Subcutaneous adipose tissue (tissue), 4 donors: Measurements from ENCODE around the gene PRRC2B. TPM values are rescaled to one million over a fixed set of nuclear protein-coding genes. Genes with fewer than 3 reads are reported as not detected.

ENCODE experiments used
- CTCF ChIP-seq: fragments of 450-650 bp; IDR thresholded peaks from one replicate; pipeline ENCODE4 v1.5.1; 2016; ENCODE audit warnings: low read depth, mild to moderate bottlenecking, control low read depth, antibody characterized with exemption, moderate library complexity
- total RNA-seq, 4 donors: library from RNA; depleted of rRNA; stranded (reverse); fragments of >200 nt; gene quantifications; one replicate each; pipeline ENCODE4 v1.1.0, GENCODE V29; 2016

The PRRC2B gene
- total RNA-seq, 4 donors from 2014 or later = 59.0 to 138 (median 81.8) TPM

GRCh38 chr9:131418143-131419025 is 24.5 kb downstream of the PRRC2B start:
- TF ChIP-seq CTCF = no peak

DNA sequence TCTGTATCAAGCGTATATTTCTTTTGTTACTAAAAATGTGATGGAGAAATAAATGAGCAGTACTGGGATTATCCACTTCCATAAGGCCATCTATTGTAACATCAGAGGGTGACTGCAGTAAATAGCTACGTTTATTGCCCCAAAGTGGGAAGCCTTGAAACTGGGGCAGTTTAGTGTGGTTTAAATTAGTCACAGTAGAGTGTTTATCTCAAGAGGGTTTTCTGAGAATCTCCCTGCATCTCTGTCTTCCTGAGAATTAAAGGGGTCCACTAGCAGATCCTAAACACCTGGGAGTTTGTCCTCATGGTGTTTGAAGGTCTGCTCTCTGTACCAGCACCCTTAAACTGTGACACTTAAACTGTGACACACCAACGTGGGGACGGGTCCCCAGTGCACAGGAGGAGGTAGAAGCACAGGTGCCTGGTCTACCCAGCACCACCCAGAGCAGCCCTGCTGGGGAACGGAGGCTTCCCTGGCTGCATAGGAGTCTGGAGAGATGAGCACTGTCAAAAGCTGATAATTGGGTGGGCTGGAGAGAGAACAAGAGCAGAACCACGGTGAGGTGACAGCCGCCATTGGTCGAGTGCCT is 25.2 kb downstream of the PRRC2B start:
- no peak for TF ChIP-seq CTCF

DNA sequence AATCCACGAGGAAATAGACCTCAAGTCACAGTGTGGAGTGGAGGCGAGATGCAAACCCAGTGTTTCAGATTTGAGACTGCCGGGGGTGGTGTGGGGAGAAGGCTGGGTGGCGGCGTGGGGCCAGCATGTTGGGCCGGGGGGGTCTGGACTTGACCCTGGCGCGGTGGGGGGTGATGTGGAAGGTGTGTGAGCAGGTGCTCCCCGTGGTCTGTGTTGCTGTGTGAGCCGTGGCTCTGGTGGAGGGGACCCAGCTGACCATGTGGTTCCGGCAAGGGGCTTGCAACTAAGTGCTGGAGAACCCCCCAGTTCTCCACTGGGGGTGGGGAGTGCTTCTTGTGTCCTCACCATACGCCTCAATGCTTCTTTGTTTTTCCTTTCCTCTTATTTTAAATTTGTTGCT is 25.8 kb downstream of the PRRC2B start:
- TF ChIP-seq CTCF = no peak

DNA sequence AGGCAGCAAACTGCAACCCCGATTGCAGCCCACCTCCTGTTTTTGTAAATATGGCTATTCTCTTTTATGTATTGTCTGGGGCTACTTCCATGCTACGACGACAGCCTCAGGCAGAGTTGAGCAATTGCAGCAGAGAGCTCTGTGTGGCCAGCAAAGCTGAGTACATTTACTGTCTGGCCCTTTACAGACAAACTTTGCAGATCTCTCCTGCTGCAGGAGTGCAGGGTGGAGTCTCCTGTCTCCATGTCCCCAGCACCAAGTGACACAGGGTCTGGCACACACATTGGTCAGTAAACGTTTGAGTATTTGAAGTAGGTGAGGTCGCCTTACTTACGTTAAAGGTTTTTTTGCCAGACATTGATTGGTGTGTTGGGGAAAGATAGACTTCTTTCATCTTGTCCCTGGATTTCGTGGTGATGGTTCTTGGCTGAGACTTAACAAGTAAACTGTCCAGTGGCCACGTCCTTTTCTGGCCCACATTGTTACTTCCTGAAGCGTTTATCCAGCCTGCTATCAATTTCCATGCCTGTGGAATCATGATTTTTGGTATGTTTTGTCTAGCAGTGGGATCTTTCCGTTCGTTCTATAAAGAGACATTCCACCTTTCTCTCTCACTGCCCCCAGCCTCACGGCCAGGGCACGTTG is 27.2 kb downstream of the PRRC2B start:
- no peak for TF ChIP-seq CTCF

- TF ChIP-seq CTCF = no peak
Measured at GRCh38 chr9:131421691-131422090, 27.8 kb downstream of the PRRC2B start.

DNA sequence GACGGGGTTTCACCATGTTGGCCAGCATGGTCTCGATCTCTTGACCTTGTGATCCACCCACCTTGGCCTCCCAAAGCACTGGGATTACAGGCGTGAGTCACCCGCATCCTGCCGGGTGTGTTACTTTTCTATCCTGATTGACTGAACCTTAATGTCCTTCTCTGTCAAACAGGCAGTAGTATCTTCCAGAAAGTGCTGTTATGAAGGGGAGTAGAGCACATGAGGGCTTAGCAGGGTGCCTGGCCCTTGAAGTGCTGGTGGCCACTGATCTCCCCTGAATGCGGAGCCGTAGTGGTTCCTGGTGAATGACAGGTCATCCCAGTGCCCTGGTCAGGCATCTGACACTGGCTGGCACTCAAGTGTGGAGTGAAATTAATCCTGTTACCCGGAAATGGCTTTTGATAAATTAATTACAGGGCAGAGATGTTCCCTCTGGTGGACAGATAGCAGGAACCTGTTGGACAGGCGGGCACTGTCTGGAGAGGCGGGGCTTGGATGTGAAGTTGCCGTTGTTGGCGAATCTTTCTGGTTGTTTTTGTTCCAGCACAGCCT is 28.4 kb downstream of the PRRC2B start:
- no peak for TF ChIP-seq CTCF

DNA sequence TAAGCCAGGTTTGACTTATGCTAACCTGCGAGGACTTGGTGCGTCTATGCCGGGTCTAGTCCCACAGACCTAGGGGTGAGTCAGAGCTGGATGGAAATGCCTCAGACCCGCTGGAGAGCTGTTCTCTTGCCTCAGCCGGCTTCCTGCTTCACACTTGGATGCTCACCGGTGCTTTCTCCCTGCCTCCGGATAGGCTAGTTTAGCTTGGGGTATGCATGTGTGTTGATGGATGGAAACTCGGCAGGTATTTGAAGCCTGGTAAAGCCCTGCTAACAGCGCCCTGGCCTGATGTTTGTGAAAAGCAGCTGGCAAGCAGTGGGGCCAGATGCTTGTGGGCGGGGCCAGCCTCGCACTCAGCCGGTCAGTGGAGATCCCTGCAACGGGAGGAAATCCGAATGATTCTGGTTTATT is 29.3 kb downstream of the PRRC2B start:
- no peak for TF ChIP-seq CTCF
